ENCODE measurements around the gene RPL10. TPM values are rescaled to one million over a fixed set of nuclear protein-coding genes. Genes with fewer than 3 reads are reported as not detected.

The RPL10 gene
- total and polyA plus RNA-seq, 2 of the 8 experiments (the other 6 are each of a cell fraction or from before 2014, with no cell fraction given), result 2,633 to 4,293 TPM

- H2AFZ ChIP-seq (ENCODE audit: low read length), result no peak overlapping the region
- peaks cover 8 to 51% of the 10 kb centered on the region in 2 experiments; a peak in 3 of 4 replicates for H3K79me2 ChIP-seq (ENCODE audit: control insufficient read depth in 1 of 2, insufficient read depth in 2 of 2, low read length in 2 of 2)
- H3K27me3 ChIP-seq (replicated peaks in 1 of 4; ENCODE audit: control insufficient read depth in 3 of 4, extremely low read depth in 1 of 4, insufficient read depth in 3 of 4, low read length in 3 of 4), result no peaks in the 10 kb centered on the region; a peak in 2 of 7 replicates
- H3K36me3 ChIP-seq (ENCODE audit: control insufficient read depth in 2 of 4, insufficient read depth in 4 of 4, low read length in 3 of 4), result peaks cover 21 to 53% (median 38%) of the 10 kb centered on the region in 4 experiments
- H3K4me2 ChIP-seq (ENCODE audit: insufficient read depth in 1 of 2, low read depth in 2 of 2, low read length in 2 of 2), result peak overlapping the region; percentile 82 to 83
- no peak overlapping the region for H3K23ac ChIP-seq (ENCODE audit: insufficient read length)
- H3K4me1 ChIP-seq (replicated peaks in 1 of 4; ENCODE audit: control insufficient read depth in 3 of 4, insufficient read depth in 4 of 4, low read length in 3 of 4), result peaks cover 0 to 12% (median 8%) of the 10 kb centered on the region in 4 experiments; a peak in 6 of 7 replicates
- H2BK15ac ChIP-seq (ENCODE audit: low read length), result no peak overlapping the region
- peak; percentile 54 for TF ChIP-seq JUND (IDR thresholded peaks at IDR 0.05; ENCODE audit: low read length)
- peak in 1 of 2 experiments; percentile 84; a peak in 2 of 3 replicates for TF ChIP-seq POLR2A (IDR thresholded peaks at IDR 0.05; ENCODE audit: control extremely low read depth in 1 of 2, low read depth in 2 of 2, low read length in 2 of 2)
- no peak for TF ChIP-seq BRCA1 (IDR thresholded peaks at IDR 0.05; ENCODE audit: low read depth, low read length)
- TF ChIP-seq TAF1 (IDR thresholded peaks at IDR 0.05; ENCODE audit: low read depth, low read length), result peak; percentile 38; the same call in 1 of the 2 replicates
- peak; percentile 64 for TF ChIP-seq TAF7 (optimal IDR thresholded peaks at IDR 0.05; ENCODE audit: borderline replicate concordance, low read depth, low read length)
- TF ChIP-seq GTF2F1 (IDR thresholded peaks at IDR 0.05; ENCODE audit: borderline replicate concordance, low read depth, low read length), result no peak
- TF ChIP-seq POLR2AphosphoS5 (IDR thresholded peaks at IDR 0.05; ENCODE audit: low read depth, low read length), result peak; percentile 54
- H2BK5ac ChIP-seq (ENCODE audit: low read depth, low read length), result peak overlapping the region; percentile 81; the same call in 1 of the 2 replicates
- H3K56ac ChIP-seq (replicated peaks; ENCODE audit: insufficient read length, low read depth, low read length), result no peak overlapping the region
- WGBS, 2 experiments (ENCODE audit: extremely low coverage in 1 of 2, insufficient coverage in 1 of 2, insufficient read length in 1 of 2, insufficient replicate concordance in 2 of 2, low coverage in 1 of 2, low lambda C conversion rate in 2 of 2, missing lambda C conversion rate in 1 of 2), result 40% methylated on average over 1 of the region's 16 CpGs; no CpG with 5 or more reads in 1 of the 2 experiments
- no peak overlapping the region for H2BK12ac ChIP-seq (ENCODE audit: low read depth, low read length)
- H3K18ac ChIP-seq (ENCODE audit: extremely low read depth, low read length), result no peak overlapping the region; the same call in 1 of the 2 replicates
- H2AK5ac ChIP-seq (ENCODE audit: low read depth, low read length), result no peak overlapping the region
- peaks cover 3% of the 10 kb centered on the region; the same call in 1 of the 2 replicates for H3K79me1 ChIP-seq (ENCODE audit: low read depth, low read length)
- H4K8ac ChIP-seq (ENCODE audit: extremely low read depth, insufficient read depth, low read length), result peak overlapping the region; percentile 68
- H3K4ac ChIP-seq (replicated peaks; ENCODE audit: insufficient read length, low read depth, low read length), result peak overlapping the region; percentile 69
- peak overlapping the region; percentile 50 to 82 (median 64) for H3K9ac ChIP-seq (replicated peaks in 1 of 4; ENCODE audit: extremely low read depth in 1 of 4, low read depth in 3 of 4, low read length in 3 of 4)
- peaks cover 5% of the 10 kb centered on the region; the same call in 1 of the 2 replicates for H3K23me2 ChIP-seq (ENCODE audit: low read depth, low read length)
- H4K91ac ChIP-seq (replicated peaks; ENCODE audit: insufficient read length, low read length), result peak overlapping the region; percentile 40
- peak overlapping the region; percentile 43 to 96 (median 69) for H3K4me3 ChIP-seq (ENCODE audit: extremely low read depth in 1 of 4, insufficient read depth in 2 of 4, low read depth in 3 of 4, low read length in 4 of 4)
- peak overlapping the region; percentile 33 for H4K5ac ChIP-seq (ENCODE audit: insufficient read length, low read depth, low read length)
- peak overlapping the region; percentile 95 for H3K27ac ChIP-seq (ENCODE audit: low read depth, low read length)
- no peak overlapping the region for H3K14ac ChIP-seq (ENCODE audit: insufficient read length)
- DNase-seq (ENCODE audit: low read depth in 1 of 2, low spot score in 2 of 2) (no peak), FAIRE-seq (no peak)
- no peak overlapping the region for H2BK120ac ChIP-seq (replicated peaks; ENCODE audit: low read depth, low read length)
- peaks cover 18 to 26% of the 10 kb centered on the region in 2 experiments for H4K20me1 ChIP-seq (replicated peaks in 1 of 2; ENCODE audit: control insufficient read depth in 1 of 2, insufficient read depth in 2 of 2, low read length in 2 of 2)
- ChIA-PET POLR2A (ENCODE audit: partially characterized antibody) (interaction anchor here (0.9 to 11.8 kb wide), 8 partner anchors 9 to 421 kb away, joined by 3 to 348 read pairs (median 4); partner anchors contain the start of genes EMD, RPL10 and SLC10A3), CTCF (ENCODE audit: partially characterized antibody) (interaction anchor here (1.3 kb wide), 1 partner anchor 11 kb away, joined by 5 read pairs; the partner anchor contains the start of gene EMD)
- H3K9me3 ChIP-seq (ENCODE audit: insufficient read depth in 2 of 2, low read depth in 1 of 2, low read length in 1 of 2), result no peaks in the 10 kb centered on the region
- no peak overlapping the region for H2BK20ac ChIP-seq (ENCODE audit: low read length)
Measured at GRCh38 chrX:154368630-154369448, 29.3 kb upstream of the RPL10 start.
